WTC11 (cell line): ENCODE results near the gene KCNIP1.

ENCODE experiments used
- CTCF ChIP-seq: fragments of 200-600 bp; IDR thresholded peaks from 2 replicates; pipeline ENCODE4 v1.8.0; 2022; ENCODE audit warnings: antibody characterized with exemption
- ELF4 ChIP-seq: sonication (generic); formaldehyde crosslinking; IDR thresholded peaks from 2 replicates; pipeline ENCODE4 v1.8.1; 2022; ENCODE audit warnings: low read depth, mild to moderate bottlenecking, moderate library complexity, missing genetic modification reagents
- ESRRA ChIP-seq: sonication (generic); formaldehyde crosslinking; IDR thresholded peaks from 2 replicates; pipeline ENCODE4 v1.8.1; 2022; ENCODE audit warnings: mild to moderate bottlenecking, missing genetic modification reagents, borderline replicate concordance
- ETV6 ChIP-seq: sonication (generic); formaldehyde crosslinking; IDR thresholded peaks from 2 replicates; pipeline ENCODE4 v1.8.1; 2022; ENCODE audit warnings: mild to moderate bottlenecking, missing genetic modification reagents
- RELA ChIP-seq: sonication (generic); formaldehyde crosslinking; IDR thresholded peaks from 2 replicates; pipeline ENCODE4 v1.8.1; 2022; ENCODE audit warnings: missing genetic modification reagents, mild to moderate bottlenecking, borderline replicate concordance
- SMAD3 ChIP-seq: sonication (generic); formaldehyde crosslinking; IDR thresholded peaks from 2 replicates; pipeline ENCODE4 v1.8.0; 2022; ENCODE audit warnings: missing genetic modification reagents, mild to moderate bottlenecking, borderline replicate concordance
- ZBTB43 ChIP-seq: sonication (generic); formaldehyde crosslinking; IDR thresholded peaks from 2 replicates; pipeline ENCODE4 v1.8.1; 2023; ENCODE audit warnings: mild to moderate bottlenecking, missing genetic modification reagents
- ZNF396 ChIP-seq: fragments of 250-450 bp; sonication (Bioruptor Pico); IDR thresholded peaks from 2 replicates; pipeline ENCODE4 v1.8.0; 2021; ENCODE audit warnings: mild to moderate bottlenecking, moderate library complexity, borderline replicate concordance

GRCh38 chr5:170715141-170715540 is 211.3 kb downstream of the KCNIP1 start:
- no peak for TF ChIP-seq ZNF396 (CRISPR knock-in tag)
- TF ChIP-seq ELF4 (CRISPR knock-in tag): no peak
- no peak for TF ChIP-seq CTCF
- TF ChIP-seq ZBTB43 (CRISPR knock-in tag): no peak
- TF ChIP-seq SMAD3: no peak
- no peak for TF ChIP-seq ESRRA (CRISPR knock-in tag)
- TF ChIP-seq ETV6 (CRISPR knock-in tag): no peak
- no peak for TF ChIP-seq RELA (CRISPR knock-in tag)
